ENCODE data around the gene TRABD2B. TPM values are rescaled to one million over a fixed set of nuclear protein-coding genes. Genes with fewer than 3 reads are reported as not detected.

Gene TRABD2B
- total and polyA plus RNA-seq, 2 donors (not counting 1 experiment from before 2014, with no cell fraction given), result under 0.01 TPM; not detected in 1

GRCh38 chr1:48001696-48002095, 4.5 kb upstream of the TRABD2B start:
- Histone ChIP-seq H3K27me3 (ENCODE audit: control insufficient read depth, insufficient read depth, low read length) (peaks cover 13% of the 10 kb centered on the region), H3K4me3 (replicated peaks in 1 of 4; ENCODE audit: control extremely low read depth in 1 of 4, insufficient read depth in 1 of 4, low read depth in 3 of 4, low read length in 4 of 4) (no peak overlapping the region), H4K20me1 (ENCODE audit: control insufficient read depth, extremely low read depth, insufficient read depth, low read length) (no peaks in the 10 kb centered on the region), H3K36me3 (ENCODE audit: control insufficient read depth, insufficient read depth, low read length) (no peaks in the 10 kb centered on the region), H3K9me3 (ENCODE audit: control insufficient read depth, insufficient read depth, low read depth, low read length) (no peaks in the 10 kb centered on the region), H3K27ac (ENCODE audit: insufficient read depth, low read length) (no peak overlapping the region), H2AFZ (ENCODE audit: low read length) (no peak overlapping the region), H3K4me2 (ENCODE audit: extremely low read depth, insufficient read depth, low read length) (no peak overlapping the region), H3K79me2 (ENCODE audit: control insufficient read depth, insufficient read depth, low read length) (no peaks in the 10 kb centered on the region), H3K9ac (ENCODE audit: insufficient read depth, low read length) (no peak overlapping the region), H3K4me1 (ENCODE audit: control insufficient read depth, extremely low read depth, insufficient read depth, low read length) (no peaks in the 10 kb centered on the region)
- TF ChIP-seq, protein P1, sequence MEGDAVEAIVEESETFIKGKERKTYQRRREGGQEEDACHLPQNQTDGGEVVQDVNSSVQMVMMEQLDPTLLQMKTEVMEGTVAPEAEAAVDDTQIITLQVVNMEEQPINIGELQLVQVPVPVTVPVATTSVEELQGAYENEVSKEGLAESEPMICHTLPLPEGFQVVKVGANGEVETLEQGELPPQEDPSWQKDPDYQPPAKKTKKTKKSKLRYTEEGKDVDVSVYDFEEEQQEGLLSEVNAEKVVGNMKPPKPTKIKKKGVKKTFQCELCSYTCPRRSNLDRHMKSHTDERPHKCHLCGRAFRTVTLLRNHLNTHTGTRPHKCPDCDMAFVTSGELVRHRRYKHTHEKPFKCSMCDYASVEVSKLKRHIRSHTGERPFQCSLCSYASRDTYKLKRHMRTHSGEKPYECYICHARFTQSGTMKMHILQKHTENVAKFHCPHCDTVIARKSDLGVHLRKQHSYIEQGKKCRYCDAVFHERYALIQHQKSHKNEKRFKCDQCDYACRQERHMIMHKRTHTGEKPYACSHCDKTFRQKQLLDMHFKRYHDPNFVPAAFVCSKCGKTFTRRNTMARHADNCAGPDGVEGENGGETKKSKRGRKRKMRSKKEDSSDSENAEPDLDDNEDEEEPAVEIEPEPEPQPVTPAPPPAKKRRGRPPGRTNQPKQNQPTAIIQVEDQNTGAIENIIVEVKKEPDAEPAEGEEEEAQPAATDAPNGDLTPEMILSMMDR (conservative IDR thresholded peaks at IDR 0.05 in 1 of 2, IDR thresholded peaks at IDR 0.05 in 1 of 2; ENCODE audit: low read depth in 1 of 2, low read length in 2 of 2), result no peak
- no peak for TF ChIP-seq EZH2 (IDR thresholded peaks at IDR 0.05; ENCODE audit: low read length, missing control alignments)
- no peak for DNase-seq (ENCODE audit: low read depth in 2 of 2)

GRCh38 chr1:48000883-48001282, 3.7 kb upstream of the TRABD2B start:
- Histone ChIP-seq H4K20me1 (ENCODE audit: control insufficient read depth, extremely low read depth, insufficient read depth, low read length) (no peaks in the 10 kb centered on the region), H3K36me3 (ENCODE audit: control insufficient read depth, insufficient read depth, low read length) (no peaks in the 10 kb centered on the region), H3K9me3 (ENCODE audit: control insufficient read depth, insufficient read depth, low read depth, low read length) (no peaks in the 10 kb centered on the region), H3K4me2 (ENCODE audit: extremely low read depth, insufficient read depth, low read length) (no peak overlapping the region), H3K27ac (ENCODE audit: insufficient read depth, low read length) (no peak overlapping the region), H3K4me3 (replicated peaks in 1 of 4; ENCODE audit: control extremely low read depth in 1 of 4, insufficient read depth in 1 of 4, low read depth in 3 of 4, low read length in 4 of 4) (no peak overlapping the region), H3K4me1 (ENCODE audit: control insufficient read depth, extremely low read depth, insufficient read depth, low read length) (no peaks in the 10 kb centered on the region), H3K27me3 (ENCODE audit: control insufficient read depth, insufficient read depth, low read length) (peaks cover 21% of the 10 kb centered on the region), H3K79me2 (ENCODE audit: control insufficient read depth, insufficient read depth, low read length) (no peaks in the 10 kb centered on the region), H2AFZ (ENCODE audit: low read length) (no peak overlapping the region), H3K9ac (ENCODE audit: insufficient read depth, low read length) (no peak overlapping the region)
- TF ChIP-seq, protein P1 (conservative IDR thresholded peaks at IDR 0.05 in 1 of 2, IDR thresholded peaks at IDR 0.05 in 1 of 2; ENCODE audit: low read depth in 1 of 2, low read length in 2 of 2), result no peak
- no peak for TF ChIP-seq EZH2 (IDR thresholded peaks at IDR 0.05; ENCODE audit: low read length, missing control alignments)
- no peak for DNase-seq (ENCODE audit: low read depth in 2 of 2)

DNA sequence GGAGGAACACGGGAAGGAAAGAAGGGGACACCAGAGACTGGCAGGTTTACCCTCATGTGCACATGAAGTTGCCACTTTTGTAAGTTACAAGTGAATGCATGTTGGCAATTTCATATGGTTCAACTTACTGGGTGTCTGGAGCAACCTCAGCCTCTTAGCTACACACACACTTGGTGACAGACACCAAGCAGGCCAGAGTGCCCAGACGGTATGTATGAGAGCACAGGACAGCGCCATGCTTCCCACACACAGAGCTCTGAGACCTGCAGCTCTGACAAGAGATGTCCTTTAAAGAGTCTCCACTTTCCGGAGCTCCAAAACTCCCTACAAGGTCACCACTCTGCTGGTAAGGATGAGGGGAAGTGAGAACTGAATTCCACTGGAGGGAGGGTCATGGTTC, 1.9 kb upstream of the TRABD2B start:
- H3K27me3 ChIP-seq (ENCODE audit: control insufficient read depth, insufficient read depth, low read length), result peaks cover 27% of the 10 kb centered on the region
- no peak for TF ChIP-seq EZH2 (IDR thresholded peaks at IDR 0.05; ENCODE audit: low read length, missing control alignments)
- TF ChIP-seq, protein P1 (conservative IDR thresholded peaks at IDR 0.05 in 1 of 2, IDR thresholded peaks at IDR 0.05 in 1 of 2; ENCODE audit: low read depth in 1 of 2, low read length in 2 of 2), result no peak
- DNase-seq (ENCODE audit: low read depth in 2 of 2), result no peak

More for the DNA sequence above, 1.9 kb upstream of the TRABD2B start:
- Histone ChIP-seq H4K20me1 (ENCODE audit: control insufficient read depth, extremely low read depth, insufficient read depth, low read length) (no peaks in the 10 kb centered on the region), H3K36me3 (ENCODE audit: control insufficient read depth, insufficient read depth, low read length) (no peaks in the 10 kb centered on the region), H2AFZ (ENCODE audit: low read length) (no peak overlapping the region), H3K4me2 (ENCODE audit: extremely low read depth, insufficient read depth, low read length) (no peak overlapping the region), H3K27ac (ENCODE audit: insufficient read depth, low read length) (no peak overlapping the region), H3K4me3 (replicated peaks in 1 of 4; ENCODE audit: control extremely low read depth in 1 of 4, insufficient read depth in 1 of 4, low read depth in 3 of 4, low read length in 4 of 4) (no peak overlapping the region), H3K79me2 (ENCODE audit: control insufficient read depth, insufficient read depth, low read length) (no peaks in the 10 kb centered on the region), H3K4me1 (ENCODE audit: control insufficient read depth, extremely low read depth, insufficient read depth, low read length) (no peaks in the 10 kb centered on the region), H3K9me3 (ENCODE audit: control insufficient read depth, insufficient read depth, low read depth, low read length) (no peaks in the 10 kb centered on the region), H3K9ac (ENCODE audit: insufficient read depth, low read length) (no peak overlapping the region)
